ENCODE measurements around the gene CD48.

Gene CD48

GRCh38 chr1:160711602-160712311 is at the start of gene CD48:
Gene CD48, minus strand, starts transcription at chr1:160711822. Its CDS starts 59 bp downstream, at chr1:160711763.
- Histone ChIP-seq H3K27ac (ENCODE audit: low read depth, low read length) (no peak within 1 kb of the TSS), H3K27me3 (ENCODE audit: control insufficient read depth, insufficient read depth, low read length) (no peaks in the 10 kb centered on the region), H3K9me3 (ENCODE audit: control insufficient read depth, insufficient read depth, low read depth, low read length) (no peaks in the 10 kb centered on the region), H3K36me3 (ENCODE audit: control insufficient read depth, insufficient read depth, low read length) (no peaks in the 10 kb centered on the region), H3K4me3 (ENCODE audit: low read depth, low read length) (no peak within 1 kb of the TSS), H3K4me1 (ENCODE audit: control insufficient read depth, insufficient read depth, low read length) (no peaks in the 10 kb centered on the region), H3K9ac (ENCODE audit: low read length) (no peak within 1 kb of the TSS)

GRCh38 chr1:160761046-160761445 is 49.4 kb upstream of the CD48 start:
- Histone ChIP-seq H3K27ac (ENCODE audit: low read depth, low read length) (no peak overlapping the region), H3K36me3 (ENCODE audit: control insufficient read depth, insufficient read depth, low read length) (no peaks in the 10 kb centered on the region), H3K27me3 (ENCODE audit: control insufficient read depth, insufficient read depth, low read length) (no peaks in the 10 kb centered on the region), H3K4me3 (ENCODE audit: low read depth, low read length) (no peak overlapping the region), H3K9ac (ENCODE audit: low read length) (no peak overlapping the region), H3K9me3 (ENCODE audit: control insufficient read depth, insufficient read depth, low read depth, low read length) (no peaks in the 10 kb centered on the region), H3K4me1 (ENCODE audit: control insufficient read depth, insufficient read depth, low read length) (no peaks in the 10 kb centered on the region)

- no peaks in the 10 kb centered on the region for H3K9me3 ChIP-seq (ENCODE audit: control insufficient read depth, insufficient read depth, low read depth, low read length)
- H3K36me3 ChIP-seq (ENCODE audit: control insufficient read depth, insufficient read depth, low read length), result no peaks in the 10 kb centered on the region
- no peaks in the 10 kb centered on the region for H3K27me3 ChIP-seq (ENCODE audit: control insufficient read depth, insufficient read depth, low read length)
- H3K4me3 ChIP-seq (ENCODE audit: low read depth, low read length), result no peak overlapping the region
- H3K27ac ChIP-seq (ENCODE audit: low read depth, low read length), result no peak overlapping the region
- H3K9ac ChIP-seq (ENCODE audit: low read length), result no peak overlapping the region
- H3K4me1 ChIP-seq (ENCODE audit: control insufficient read depth, insufficient read depth, low read length), result no peaks in the 10 kb centered on the region
Observed at GRCh38 chr1:160759740-160760139, 48.1 kb upstream of the CD48 start.

GRCh38 chr1:160758521-160758920 is 46.9 kb upstream of the CD48 start:
- no peaks in the 10 kb centered on the region for H3K27me3 ChIP-seq (ENCODE audit: control insufficient read depth, insufficient read depth, low read length)
- H3K4me1 ChIP-seq (ENCODE audit: control insufficient read depth, insufficient read depth, low read length), result no peaks in the 10 kb centered on the region
- no peak overlapping the region for H3K27ac ChIP-seq (ENCODE audit: low read depth, low read length)
- no peak overlapping the region for H3K4me3 ChIP-seq (ENCODE audit: low read depth, low read length)
- no peaks in the 10 kb centered on the region for H3K9me3 ChIP-seq (ENCODE audit: control insufficient read depth, insufficient read depth, low read depth, low read length)
- H3K9ac ChIP-seq (ENCODE audit: low read length), result no peak overlapping the region
- H3K36me3 ChIP-seq (ENCODE audit: control insufficient read depth, insufficient read depth, low read length), result no peaks in the 10 kb centered on the region

GRCh38 chr1:160756849-160757201 is 45.2 kb upstream of the CD48 start:
- Histone ChIP-seq H3K36me3 (ENCODE audit: control insufficient read depth, insufficient read depth, low read length) (no peaks in the 10 kb centered on the region), H3K27ac (ENCODE audit: low read depth, low read length) (no peak overlapping the region), H3K27me3 (ENCODE audit: control insufficient read depth, insufficient read depth, low read length) (no peaks in the 10 kb centered on the region), H3K4me3 (ENCODE audit: low read depth, low read length) (no peak overlapping the region), H3K9me3 (ENCODE audit: control insufficient read depth, insufficient read depth, low read depth, low read length) (no peaks in the 10 kb centered on the region), H3K9ac (ENCODE audit: low read length) (no peak overlapping the region), H3K4me1 (ENCODE audit: control insufficient read depth, insufficient read depth, low read length) (no peaks in the 10 kb centered on the region)

- H3K9me3 ChIP-seq (ENCODE audit: control insufficient read depth, insufficient read depth, low read depth, low read length), result no peaks in the 10 kb centered on the region
- no peaks in the 10 kb centered on the region for H3K36me3 ChIP-seq (ENCODE audit: control insufficient read depth, insufficient read depth, low read length)
- H3K9ac ChIP-seq (ENCODE audit: low read length), result no peak overlapping the region
- no peak overlapping the region for H3K4me3 ChIP-seq (ENCODE audit: low read depth, low read length)
- 0 out of 2 replicates have a peak, but pooled peaks cover 3% of the 10 kb centered on the region for H3K27me3 ChIP-seq (ENCODE audit: control insufficient read depth, insufficient read depth, low read length)
- H3K4me1 ChIP-seq (ENCODE audit: control insufficient read depth, insufficient read depth, low read length), result no peaks in the 10 kb centered on the region
- H3K27ac ChIP-seq (ENCODE audit: low read depth, low read length), result no peak overlapping the region
Observed at GRCh38 chr1:160755911-160756848, 44.6 kb upstream of the CD48 start.

- Histone ChIP-seq H3K4me1 (ENCODE audit: control insufficient read depth, insufficient read depth, low read length) (no peaks in the 10 kb centered on the region), H3K27me3 (ENCODE audit: control insufficient read depth, insufficient read depth, low read length) (0 out of 2 replicates have a peak, but pooled peaks cover 3% of the 10 kb centered on the region), H3K9ac (ENCODE audit: low read length) (no peak overlapping the region), H3K27ac (ENCODE audit: low read depth, low read length) (no peak overlapping the region), H3K4me3 (ENCODE audit: low read depth, low read length) (no peak overlapping the region), H3K9me3 (ENCODE audit: control insufficient read depth, insufficient read depth, low read depth, low read length) (no peaks in the 10 kb centered on the region), H3K36me3 (ENCODE audit: control insufficient read depth, insufficient read depth, low read length) (no peaks in the 10 kb centered on the region)
Observed at GRCh38 chr1:160755461-160755860, 43.8 kb upstream of the CD48 start.

- no peaks in the 10 kb centered on the region for H3K9me3 ChIP-seq (ENCODE audit: control insufficient read depth, insufficient read depth, low read depth, low read length)
- no peaks in the 10 kb centered on the region for H3K36me3 ChIP-seq (ENCODE audit: control insufficient read depth, insufficient read depth, low read length)
- H3K4me1 ChIP-seq (ENCODE audit: control insufficient read depth, insufficient read depth, low read length), result no peaks in the 10 kb centered on the region
- no peak overlapping the region for H3K9ac ChIP-seq (ENCODE audit: low read length)
- H3K27me3 ChIP-seq (ENCODE audit: control insufficient read depth, insufficient read depth, low read length), result 0 out of 2 replicates have a peak, but pooled peaks cover 3% of the 10 kb centered on the region
- no peak overlapping the region for H3K4me3 ChIP-seq (ENCODE audit: low read depth, low read length)
- no peak overlapping the region for H3K27ac ChIP-seq (ENCODE audit: low read depth, low read length)
Observed at GRCh38 chr1:160753594-160753993, 42.0 kb upstream of the CD48 start.

GRCh38 chr1:160752924-160753323 is 41.3 kb upstream of the CD48 start:
- Histone ChIP-seq H3K9ac (ENCODE audit: low read length) (no peak overlapping the region), H3K27me3 (ENCODE audit: control insufficient read depth, insufficient read depth, low read length) (0 out of 2 replicates have a peak, but pooled peaks cover 3% of the 10 kb centered on the region), H3K36me3 (ENCODE audit: control insufficient read depth, insufficient read depth, low read length) (no peaks in the 10 kb centered on the region), H3K9me3 (ENCODE audit: control insufficient read depth, insufficient read depth, low read depth, low read length) (no peaks in the 10 kb centered on the region), H3K4me1 (ENCODE audit: control insufficient read depth, insufficient read depth, low read length) (no peaks in the 10 kb centered on the region), H3K4me3 (ENCODE audit: low read depth, low read length) (no peak overlapping the region), H3K27ac (ENCODE audit: low read depth, low read length) (no peak overlapping the region)

GRCh38 chr1:160752406-160752805 is 40.8 kb upstream of the CD48 start:
- H3K36me3 ChIP-seq (ENCODE audit: control insufficient read depth, insufficient read depth, low read length), result no peaks in the 10 kb centered on the region
- peaks cover 3% of the 10 kb centered on the region for H3K4me1 ChIP-seq (ENCODE audit: control insufficient read depth, insufficient read depth, low read length)
- no peaks in the 10 kb centered on the region for H3K9me3 ChIP-seq (ENCODE audit: control insufficient read depth, insufficient read depth, low read depth, low read length)
- no peak overlapping the region for H3K27ac ChIP-seq (ENCODE audit: low read depth, low read length)
- H3K27me3 ChIP-seq (ENCODE audit: control insufficient read depth, insufficient read depth, low read length), result 0 out of 2 replicates have a peak, but pooled peaks cover 3% of the 10 kb centered on the region
- no peak overlapping the region for H3K9ac ChIP-seq (ENCODE audit: low read length)
- no peak overlapping the region for H3K4me3 ChIP-seq (ENCODE audit: low read depth, low read length)

GRCh38 chr1:160750608-160751007 is 39.0 kb upstream of the CD48 start:
- H3K4me3 ChIP-seq (ENCODE audit: low read depth, low read length), result no peak overlapping the region
- no peaks in the 10 kb centered on the region for H3K9me3 ChIP-seq (ENCODE audit: control insufficient read depth, insufficient read depth, low read depth, low read length)
- H3K27ac ChIP-seq (ENCODE audit: low read depth, low read length), result no peak overlapping the region
- no peak overlapping the region for H3K9ac ChIP-seq (ENCODE audit: low read length)
- no peaks in the 10 kb centered on the region for H3K36me3 ChIP-seq (ENCODE audit: control insufficient read depth, insufficient read depth, low read length)
- 0 out of 2 replicates have a peak, but pooled peaks cover 3% of the 10 kb centered on the region for H3K27me3 ChIP-seq (ENCODE audit: control insufficient read depth, insufficient read depth, low read length)
- peaks cover 13% of the 10 kb centered on the region for H3K4me1 ChIP-seq (ENCODE audit: control insufficient read depth, insufficient read depth, low read length)
